GM21825 (cell line): ENCODE results near the gene RIC1.
"Not testable (repeated sequence)": the region's sequence is repeated elsewhere in the genome, so short reads cannot be mapped to it uniquely, and the experiment has no call there.

Experiments
- ATAC-seq: cut with Tn5 transposase; IDR thresholded peaks from one replicate; pipeline ENCODE4 v1.9.1; 2021; ENCODE audit warnings: mild to moderate bottlenecking, moderate library complexity; ENCODE audit not compliant: unreplicated experiment

RIC1 gene

DNA sequence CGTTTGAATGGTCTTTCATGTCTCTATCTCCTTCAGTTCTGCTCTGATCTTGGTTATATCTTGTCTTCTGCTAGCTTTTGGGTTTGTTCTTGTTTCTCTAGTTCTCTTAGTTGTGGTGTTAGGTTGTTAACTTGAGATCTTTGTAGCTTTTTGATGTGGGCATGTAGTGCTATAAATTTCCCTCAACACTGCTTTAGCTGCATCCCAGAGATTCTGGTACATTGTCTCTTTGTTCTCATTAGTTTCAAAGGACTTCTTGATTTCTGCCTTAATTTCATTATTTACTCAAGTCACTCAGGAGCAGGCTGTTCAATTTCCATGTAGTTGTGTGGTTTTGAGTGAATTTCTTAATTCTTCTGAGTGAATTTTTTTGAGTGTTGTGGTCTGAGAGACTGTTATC lies 33.9 kb downstream of the RIC1 start:
- ATAC-seq: not testable (repeated sequence)

- no peak for ATAC-seq
Measured at GRCh38 chr9:5665059-5665458, 36.2 kb downstream of the RIC1 start.

GRCh38 chr9:5667391-5667790 lies 38.5 kb downstream of the RIC1 start:
- no peak for ATAC-seq

- ATAC-seq: no peak
Measured at GRCh38 chr9:5670079-5670478, 41.2 kb downstream of the RIC1 start.

DNA sequence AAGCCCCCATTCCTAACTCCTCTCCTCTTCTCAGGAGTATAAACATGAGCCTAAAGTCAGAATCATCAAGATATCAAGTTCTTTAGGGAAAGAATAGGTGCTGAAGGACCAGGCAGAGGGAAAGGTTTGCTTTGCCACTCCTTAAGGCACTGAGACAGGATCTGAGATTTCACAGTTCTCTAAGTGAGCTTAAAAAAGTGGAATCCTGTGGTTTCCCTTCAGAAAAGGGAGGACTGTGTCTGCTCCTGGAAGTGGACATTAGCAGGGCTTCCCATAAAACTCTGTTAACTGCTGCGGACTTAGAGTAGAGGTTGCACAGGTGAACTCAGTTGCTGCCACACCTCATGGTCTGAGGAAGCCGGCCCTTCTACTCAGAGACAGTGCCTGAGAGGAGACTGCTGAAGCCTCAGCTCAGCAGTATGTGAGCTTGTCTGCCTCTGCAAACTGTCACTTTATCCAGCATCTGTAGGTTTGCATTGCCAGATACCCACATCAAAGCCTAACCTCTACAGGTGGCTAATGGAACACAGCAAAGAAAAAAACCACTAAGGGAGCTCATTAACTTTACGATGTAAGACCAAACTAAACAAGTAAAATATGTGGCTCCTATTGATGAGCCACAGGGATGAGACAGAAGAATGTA lies 42.9 kb downstream of the RIC1 start:
- ATAC-seq: no peak

DNA sequence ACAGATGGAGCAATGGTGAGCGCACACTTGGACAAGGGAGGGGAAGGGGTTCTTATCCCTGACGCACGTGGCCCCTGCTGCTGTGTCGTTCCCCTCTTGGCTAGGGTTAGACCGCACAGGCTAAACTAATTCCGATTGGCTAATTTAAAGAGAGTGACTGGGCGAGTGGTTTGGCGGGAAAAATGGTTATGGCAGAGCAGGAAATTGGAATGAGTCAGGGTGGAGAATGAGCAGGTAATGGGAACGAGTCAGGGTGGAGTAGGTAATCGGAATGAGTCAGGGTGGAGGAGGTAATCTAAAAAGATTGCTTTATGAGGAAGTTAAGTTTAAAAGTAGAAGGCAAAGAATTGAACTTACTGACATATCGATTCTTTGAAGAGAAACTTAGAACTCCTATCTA lies 46.1 kb downstream of the RIC1 start:
- not testable (repeated sequence) for ATAC-seq

- ATAC-seq: not testable (repeated sequence)
Measured at GRCh38 chr9:5683591-5683990, 54.7 kb downstream of the RIC1 start.

- no peak for ATAC-seq
Measured at GRCh38 chr9:5684101-5684500, 55.2 kb downstream of the RIC1 start.

- no peak for ATAC-seq
Measured at GRCh38 chr9:5688109-5688508, 59.2 kb downstream of the RIC1 start.

DNA sequence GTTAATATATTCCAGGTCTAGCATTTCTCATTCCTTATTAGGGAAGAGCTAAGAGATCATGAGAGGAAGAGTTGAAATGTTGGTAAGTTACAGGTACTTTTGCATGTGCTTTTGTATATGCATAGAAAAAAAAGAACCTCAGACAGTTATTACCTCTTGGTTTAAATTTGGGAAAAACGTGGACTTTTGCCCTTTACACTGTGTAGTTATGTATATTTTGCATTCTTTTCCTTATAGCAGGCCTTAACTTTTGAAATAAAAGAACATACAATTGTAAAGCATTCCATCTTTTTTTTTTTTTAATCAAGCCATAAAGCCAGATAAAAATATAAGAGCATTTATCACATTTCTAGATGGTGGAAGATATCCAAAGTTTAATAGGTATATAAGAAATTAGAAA lies 61.4 kb downstream of the RIC1 start:
- no peak for ATAC-seq

DNA sequence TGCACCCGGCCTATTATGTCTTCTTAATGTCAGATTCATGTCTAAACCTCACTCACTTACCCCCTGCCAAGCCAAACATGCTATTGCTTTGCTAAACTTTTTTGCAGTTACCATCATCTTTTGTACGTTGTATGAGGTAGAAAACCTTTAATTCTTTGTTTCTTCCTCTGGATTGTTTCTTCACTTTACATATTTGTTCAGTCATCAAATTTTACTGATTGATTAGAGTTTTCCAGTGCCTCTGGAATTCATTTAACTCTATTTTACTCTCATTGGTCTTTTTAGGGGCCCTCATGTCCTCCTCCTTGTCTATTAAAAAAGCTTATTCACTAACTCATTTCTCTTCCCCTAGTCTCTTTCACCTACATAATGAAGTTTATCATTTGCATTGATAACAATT lies 67.0 kb downstream of the RIC1 start:
- no peak for ATAC-seq

- ATAC-seq: no peak
Measured at GRCh38 chr9:5696884-5697283, 68.0 kb downstream of the RIC1 start.

DNA sequence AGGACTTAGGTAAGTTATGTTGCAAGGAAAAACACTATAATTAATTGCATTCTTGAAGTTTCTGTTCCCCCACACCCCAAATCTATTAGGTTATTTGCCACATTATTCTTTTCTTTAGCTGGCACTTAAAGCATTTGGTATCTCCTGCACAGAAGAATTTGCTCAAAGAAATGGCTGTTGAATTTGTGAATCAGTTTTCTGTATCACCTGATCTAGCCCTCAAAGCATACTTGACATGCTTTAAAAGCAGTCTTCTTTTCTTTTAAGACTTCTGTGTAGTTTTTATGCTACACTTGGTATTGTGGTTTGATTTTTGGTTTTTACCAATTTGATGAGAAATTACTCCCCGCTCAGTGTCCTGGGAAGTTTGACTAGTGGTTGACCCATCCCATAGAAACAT lies 69.1 kb downstream of the RIC1 start:
- ATAC-seq: no peak

DNA sequence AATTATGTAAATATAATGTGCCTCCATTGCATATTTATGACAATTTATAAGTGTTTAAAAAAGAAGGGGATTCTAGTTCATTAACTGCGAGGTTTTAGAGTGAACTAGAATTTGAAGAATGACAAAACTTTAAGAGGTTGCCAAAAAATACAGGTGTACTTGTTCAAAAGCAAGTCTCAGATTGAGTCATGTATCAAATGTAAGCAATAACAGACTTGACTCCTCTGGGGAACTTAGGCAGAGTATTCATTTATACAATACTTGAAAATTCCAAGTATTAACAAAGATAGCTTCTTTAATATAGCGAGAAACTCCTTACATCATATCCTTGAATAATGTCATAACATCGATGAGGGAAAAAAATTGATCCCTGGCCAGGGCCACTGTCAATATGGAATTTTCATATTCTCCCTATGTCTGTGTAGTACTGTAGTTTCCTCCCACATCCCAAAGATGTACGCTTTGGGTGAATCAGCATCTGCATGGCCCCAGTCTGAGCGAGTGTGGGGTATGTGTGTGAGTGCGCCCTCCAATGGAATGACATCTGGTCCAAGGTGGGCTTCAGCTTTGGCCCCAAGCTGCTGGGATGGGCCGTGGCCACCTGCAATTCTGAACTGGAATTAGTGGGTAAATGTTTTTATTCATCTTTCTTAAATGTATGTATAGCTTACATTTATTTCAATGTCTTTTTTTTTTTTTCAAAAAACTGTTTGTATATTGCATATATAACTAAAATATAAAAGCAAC lies 70.1 kb downstream of the RIC1 start:
- no peak for ATAC-seq

- ATAC-seq: no peak
Measured at GRCh38 chr9:5708414-5708813, 79.5 kb downstream of the RIC1 start.

DNA sequence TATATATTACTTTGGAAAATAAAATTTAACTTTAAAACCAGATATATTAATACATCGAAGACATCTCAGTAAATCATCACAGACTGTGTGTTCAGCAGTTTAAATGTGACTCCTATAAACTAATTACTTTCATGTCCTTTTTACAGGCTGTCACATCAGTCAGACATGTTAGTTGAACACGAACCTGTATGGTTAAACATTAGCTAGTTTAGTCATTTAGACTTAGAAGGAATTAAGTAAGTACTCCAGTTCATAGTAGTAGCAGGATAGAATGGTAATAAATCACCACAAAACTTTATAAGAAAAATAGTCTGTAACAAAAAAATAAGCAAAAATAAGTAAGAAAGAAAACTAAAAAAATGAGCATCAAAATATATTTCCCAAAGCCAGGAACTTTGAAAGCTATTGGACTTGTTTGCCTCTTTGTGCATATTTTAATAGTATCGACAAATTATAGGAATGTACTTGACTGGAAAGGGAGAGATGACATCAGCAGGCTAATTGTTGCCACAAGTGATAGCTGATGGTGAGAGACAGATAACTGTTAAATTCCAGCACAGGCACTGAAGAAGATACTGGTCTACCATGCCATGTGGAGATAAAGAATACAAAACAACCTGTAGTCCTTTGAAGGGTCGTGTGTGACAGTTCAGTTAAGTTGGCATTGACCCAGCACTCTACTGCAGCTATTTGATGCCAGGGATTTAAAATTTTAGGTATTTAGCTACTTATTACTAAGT lies 83.9 kb downstream of the RIC1 start:
- no peak for ATAC-seq

- ATAC-seq: no peak
Measured at GRCh38 chr9:5714501-5715401, 85.8 kb downstream of the RIC1 start.

DNA sequence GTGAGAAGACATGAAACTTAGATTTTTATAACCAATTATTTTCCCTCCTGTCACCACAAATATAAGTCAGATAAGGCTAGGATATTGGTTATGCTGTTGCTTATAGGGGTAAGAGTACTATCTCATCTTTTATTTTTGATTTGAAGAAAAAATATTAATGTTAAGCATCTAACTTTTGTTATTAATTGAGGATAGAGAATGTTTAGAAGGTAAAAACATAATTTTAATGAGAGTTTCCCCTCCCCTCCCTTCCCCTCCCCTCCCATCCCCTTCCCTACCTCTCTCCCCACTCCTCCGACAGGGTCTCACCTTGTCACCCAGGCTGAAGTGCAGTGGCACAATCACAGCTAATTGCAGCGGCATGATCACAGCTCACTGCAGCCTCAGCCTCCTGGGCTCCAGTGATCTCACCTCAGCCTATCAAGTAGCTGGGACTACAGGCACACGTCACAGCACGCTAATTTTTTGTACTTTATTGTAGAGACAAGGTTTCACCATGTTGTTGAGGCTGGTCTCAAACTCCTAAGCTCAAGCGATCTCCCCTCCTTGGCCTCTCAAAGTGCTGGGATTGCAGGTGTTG lies 86.7 kb downstream of the RIC1 start:
- no peak for ATAC-seq

DNA sequence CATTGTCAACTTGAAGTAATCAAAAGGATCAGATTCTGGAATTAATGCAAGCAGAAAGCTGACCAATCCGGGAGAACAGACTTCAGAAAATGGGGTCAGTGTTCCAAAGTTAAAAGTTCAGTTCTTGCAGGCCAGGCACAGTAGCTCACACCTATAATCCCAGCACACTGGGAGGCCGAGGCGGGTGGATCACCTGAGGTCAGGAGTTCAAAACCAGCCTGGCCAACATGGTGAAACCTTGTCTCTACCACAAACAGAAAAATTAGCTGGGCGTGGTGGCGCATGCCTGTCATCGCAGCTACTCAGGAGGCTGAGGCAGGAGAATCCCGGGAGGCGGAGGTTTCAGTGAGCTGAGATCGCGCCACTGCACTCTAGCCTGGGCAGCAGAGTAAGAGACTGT lies 88.5 kb downstream of the RIC1 start:
- not testable (repeated sequence) for ATAC-seq

DNA sequence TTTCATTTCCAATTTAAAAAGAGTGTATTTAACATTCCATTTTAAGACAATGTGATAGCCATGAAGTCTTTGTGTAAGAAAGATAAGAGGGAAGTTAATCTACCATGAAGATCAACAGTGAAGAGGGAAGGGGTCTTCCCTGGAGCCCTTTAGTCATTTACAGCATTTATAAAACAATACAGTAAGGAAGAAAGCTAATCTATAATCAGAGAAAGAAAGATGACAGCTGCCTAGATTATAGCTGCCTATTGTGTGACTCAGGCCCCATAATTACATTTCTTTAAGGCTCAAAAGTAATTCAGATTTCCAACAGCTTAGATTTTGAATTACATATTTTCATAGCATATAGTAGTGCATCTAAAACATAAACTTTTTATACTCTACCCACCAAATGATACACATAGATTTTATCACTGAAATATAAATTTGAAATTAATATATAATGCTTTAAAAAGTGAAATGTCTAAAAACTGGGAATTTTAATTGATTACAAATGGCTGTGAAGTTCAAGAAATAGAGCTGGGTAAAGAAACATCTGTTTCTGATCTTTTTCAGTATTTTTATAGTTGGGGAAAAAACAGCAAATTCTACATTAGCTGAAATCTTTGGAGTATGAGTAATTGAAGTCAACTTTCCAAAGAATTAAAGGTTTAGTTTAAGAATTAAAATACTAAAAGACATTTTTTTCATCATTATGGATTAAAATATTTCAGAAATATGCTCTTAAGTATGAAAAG lies 89.6 kb downstream of the RIC1 start:
- no peak for ATAC-seq
